Measurements from ENCODE around the gene TM4SF4.

DNA sequence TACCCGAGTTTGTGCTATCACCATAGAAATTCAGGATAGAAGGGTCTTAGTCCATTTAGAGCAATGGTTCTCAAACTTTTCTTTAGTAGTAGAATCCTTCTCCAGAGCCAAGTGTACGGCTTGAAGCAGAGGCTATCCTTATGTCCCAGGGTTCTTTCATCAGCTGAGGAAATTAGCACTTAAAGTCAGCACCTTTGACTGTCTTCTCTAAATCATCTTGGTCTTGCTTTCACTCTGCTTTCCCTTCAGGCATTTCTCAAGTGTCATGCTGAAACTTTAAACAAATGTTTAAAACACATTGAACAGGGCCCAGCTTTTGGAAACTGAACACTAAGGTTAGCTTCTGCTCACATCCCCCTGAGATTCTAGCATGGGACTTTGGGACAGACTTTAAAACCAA is 78.2 kb downstream of the TM4SF4 start:
- TF ChIP-seq CTCF (IDR thresholded peaks at IDR 0.05 in 4 of 5, conservative IDR thresholded peaks at IDR 0.05 in 1 of 5), result no peak
- no peak for TF ChIP-seq POLR2A (IDR thresholded peaks at IDR 0.05)

Measured in gastrocnemius medialis (tissue), 4 donors.